GM18519 (cell line): ENCODE results near the gene KCTD5.

Source experiments
- ATAC-seq: cut with Tn5 transposase; IDR thresholded peaks from one replicate; pipeline ENCODE4 v1.9.1; 2021; ENCODE audit warnings: mild to moderate bottlenecking, moderate library complexity; ENCODE audit not compliant: unreplicated experiment, low FRiP score

The KCTD5 gene

GRCh38 chr16:2745116-2745890 lies 63.0 kb downstream of the KCTD5 start:
- no peak for ATAC-seq

- no peak for ATAC-seq
Measured at GRCh38 chr16:2745961-2746360, 63.6 kb downstream of the KCTD5 start.

GRCh38 chr16:2748757-2749455 lies 66.6 kb downstream of the KCTD5 start:
- no peak for ATAC-seq

GRCh38 chr16:2749476-2749875 lies 67.2 kb downstream of the KCTD5 start:
- no peak for ATAC-seq

DNA sequence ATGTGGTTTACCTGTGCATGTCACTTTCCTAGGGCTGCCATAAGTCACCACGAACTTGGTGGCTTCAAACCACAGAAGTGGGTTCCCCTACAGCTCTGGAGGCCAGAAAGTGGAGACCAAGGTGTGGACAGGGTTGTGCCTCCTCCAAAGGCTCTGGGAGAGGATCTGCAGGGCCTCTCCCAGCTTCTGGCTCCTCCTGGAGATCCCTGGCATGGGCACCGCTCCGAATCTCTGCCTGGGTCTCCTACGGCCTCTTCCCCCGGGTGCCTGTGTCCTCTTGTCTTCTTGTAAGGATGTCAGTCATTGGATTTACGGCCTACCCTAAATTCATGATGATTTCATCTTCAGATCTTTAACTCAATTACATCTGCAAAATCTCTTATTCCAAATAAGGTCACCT lies 67.6 kb downstream of the KCTD5 start:
- ATAC-seq, result no peak

DNA sequence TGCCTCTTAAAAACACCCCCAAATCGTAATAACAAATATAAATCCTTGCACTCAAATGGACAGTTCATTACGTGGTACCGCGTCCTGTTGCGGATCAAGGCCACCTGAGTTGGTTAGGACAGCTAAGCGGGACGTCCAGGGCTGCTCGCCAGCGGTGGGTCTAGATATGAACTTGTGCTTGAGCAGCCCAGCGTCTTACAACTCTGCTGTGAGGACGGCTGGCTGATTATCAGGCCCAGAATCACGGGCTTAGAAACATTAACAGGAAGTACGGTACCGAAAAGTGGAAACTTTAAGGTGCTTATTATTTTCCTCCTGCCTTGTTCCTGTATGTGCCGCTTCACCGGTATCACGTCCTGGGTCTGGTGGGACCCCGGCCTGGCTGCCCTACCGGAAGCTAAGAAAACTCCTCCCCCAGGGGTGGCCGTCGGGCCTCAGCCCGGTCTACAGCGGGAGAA lies 69.3 kb downstream of the KCTD5 start:
- ATAC-seq, result no peak

- peak; percentile 71 for ATAC-seq
Measured at GRCh38 chr16:2752035-2752849, 69.9 kb downstream of the KCTD5 start, which contains the start of gene SRRM2. SRRM2 (plus strand) TSS chr16:2752638; CDS start chr16:2756365, 3,727 bp downstream.

DNA sequence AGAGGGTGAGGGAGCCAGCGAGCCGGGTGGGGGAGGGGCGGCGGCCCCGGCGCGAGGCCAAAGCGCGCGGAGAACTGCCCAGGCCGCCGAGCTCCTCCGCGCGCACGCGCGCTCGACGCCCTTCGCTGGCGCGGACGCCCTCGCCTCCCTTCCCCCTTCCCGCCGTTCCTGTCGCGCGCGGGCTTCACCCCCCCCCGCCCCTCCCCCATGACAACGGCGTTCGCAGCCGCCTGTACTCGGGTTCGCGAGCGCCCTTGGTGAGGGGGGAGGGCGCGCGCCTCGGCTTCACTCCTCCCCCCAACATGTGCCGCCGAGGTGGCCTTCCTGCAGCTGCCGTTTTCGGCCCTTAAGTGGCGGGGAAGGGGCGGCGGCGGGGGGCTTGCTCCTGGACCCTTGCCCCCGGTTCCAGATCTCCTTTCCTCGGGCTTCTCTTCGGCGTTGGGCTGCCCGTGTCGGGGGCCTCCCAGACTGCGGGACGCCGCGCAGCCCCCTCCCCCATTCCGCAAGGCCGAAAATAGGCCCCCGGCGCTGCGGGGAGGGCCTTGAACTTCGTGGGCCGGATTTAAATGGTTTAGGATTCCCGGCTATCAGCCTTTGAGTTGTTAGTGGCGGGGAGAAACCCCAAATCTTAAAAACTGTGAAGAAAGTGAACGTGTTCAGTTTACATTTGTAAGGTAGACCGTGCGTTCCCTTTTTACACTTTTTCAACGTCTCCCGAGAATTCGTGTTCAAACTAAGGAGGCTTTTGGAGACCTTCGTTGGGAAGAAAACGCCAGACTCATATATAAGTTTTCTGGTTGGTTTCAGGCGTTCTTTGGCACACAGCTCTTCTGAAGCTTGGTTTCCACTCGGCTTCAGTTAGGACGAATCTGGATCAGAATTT lies 70.8 kb downstream of the KCTD5 start:
- no peak for ATAC-seq

GRCh38 chr16:2753733-2754020 lies 71.4 kb downstream of the KCTD5 start:
- no peak for ATAC-seq

- ATAC-seq, result no peak
Measured at GRCh38 chr16:2755158-2755557, 72.8 kb downstream of the KCTD5 start.

DNA sequence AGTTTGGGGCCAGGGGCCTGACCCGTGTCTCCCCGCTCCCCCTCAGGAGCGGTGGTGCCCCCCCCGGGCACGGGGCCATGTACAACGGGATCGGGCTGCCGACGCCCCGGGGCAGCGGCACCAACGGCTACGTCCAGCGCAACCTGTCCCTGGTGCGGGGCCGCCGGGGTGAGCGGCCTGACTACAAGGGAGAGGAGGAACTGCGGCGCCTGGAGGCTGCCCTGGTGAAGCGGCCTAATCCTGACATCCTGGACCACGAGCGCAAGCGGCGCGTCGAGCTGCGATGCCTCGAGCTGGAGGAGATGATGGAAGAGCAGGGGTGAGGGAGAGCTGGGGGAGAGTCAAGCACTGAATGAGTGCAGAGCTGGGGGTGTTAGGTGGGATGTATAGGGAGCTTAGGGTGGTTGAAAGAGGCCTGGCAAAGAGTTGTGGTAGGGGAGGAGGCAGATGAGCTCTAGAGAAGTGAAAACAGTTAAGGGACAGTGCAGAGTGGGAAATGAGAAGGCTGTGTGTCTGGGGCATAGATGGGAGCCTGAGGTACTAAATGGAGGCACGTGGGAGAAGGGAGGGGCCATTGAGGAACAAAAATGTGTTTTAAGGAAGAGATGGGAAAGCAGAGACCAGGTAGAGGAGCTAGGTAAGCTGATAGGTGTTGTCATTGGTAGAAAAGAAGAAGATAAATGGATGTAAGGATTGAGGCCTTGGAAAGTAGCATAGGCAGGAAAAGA lies 74.1 kb downstream of the KCTD5 start:
- no peak for ATAC-seq

GRCh38 chr16:2757344-2757743 lies 75.0 kb downstream of the KCTD5 start:
- no peak for ATAC-seq
